Retina (tissue), 1 donor: ENCODE measurements around the gene RBM19.

ENCODE experiments used
- DNase-seq: peaks from one replicate; pipeline ENCODE4 v3.0.0-alpha.2; 2016

The RBM19 gene

DNA sequence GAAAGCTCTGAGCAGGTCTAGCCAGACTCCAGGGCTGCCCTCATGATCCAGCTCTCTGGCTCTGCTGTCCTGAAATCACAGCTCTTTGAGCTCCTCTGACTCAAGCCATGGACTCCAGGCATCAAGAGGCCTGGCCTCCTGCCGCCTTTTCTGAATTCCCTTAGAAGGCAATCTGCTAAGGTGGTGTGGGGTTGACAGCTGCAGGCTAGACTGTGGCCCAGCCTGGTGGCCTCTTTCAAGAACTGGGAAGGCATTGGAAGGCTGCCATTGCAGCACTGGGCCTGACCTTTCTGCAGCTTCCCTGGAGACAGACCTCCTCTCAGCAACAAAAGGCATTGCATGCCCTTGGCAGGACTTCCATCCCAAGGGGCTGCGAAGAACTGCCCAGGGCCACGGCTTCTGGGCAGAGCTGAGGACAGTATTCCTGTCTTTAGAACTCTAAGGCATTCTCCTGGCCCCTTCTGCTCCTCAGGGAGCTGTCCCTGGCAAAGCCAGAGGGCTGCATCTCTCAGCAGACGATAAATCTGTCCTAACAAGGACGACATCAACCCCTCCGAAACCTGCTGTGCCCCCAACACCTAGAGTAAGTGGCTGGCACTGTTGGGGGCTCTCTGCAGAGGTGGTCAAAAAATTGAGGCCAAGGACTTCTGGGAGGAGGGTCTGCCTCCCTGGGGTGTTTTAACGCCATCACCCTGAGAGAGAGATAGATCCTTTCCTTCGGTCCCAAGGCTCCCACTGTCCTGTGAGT is 115.6 kb downstream of the RBM19 start:
- no peak for DNase-seq

DNA sequence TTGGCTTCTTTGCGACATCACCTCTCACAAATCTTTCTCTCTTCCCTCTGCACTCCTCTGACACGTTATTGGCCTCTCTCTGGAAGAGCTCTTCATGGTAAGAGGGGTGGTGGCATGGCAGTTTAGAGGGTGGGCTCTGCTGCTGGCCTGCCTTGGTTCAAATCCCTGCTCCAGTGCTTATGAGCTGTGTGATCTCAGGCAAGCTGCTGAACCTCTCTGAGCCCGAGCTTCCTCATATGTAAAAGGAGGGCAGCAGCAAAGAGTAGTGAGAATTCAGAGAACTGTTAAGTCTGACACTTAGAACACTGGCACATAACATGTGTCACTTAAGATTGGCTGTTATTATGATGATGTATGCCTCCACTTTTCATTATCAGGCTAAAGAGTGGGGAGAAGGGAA is 118.3 kb downstream of the RBM19 start:
- DNase-seq = no peak

DNA sequence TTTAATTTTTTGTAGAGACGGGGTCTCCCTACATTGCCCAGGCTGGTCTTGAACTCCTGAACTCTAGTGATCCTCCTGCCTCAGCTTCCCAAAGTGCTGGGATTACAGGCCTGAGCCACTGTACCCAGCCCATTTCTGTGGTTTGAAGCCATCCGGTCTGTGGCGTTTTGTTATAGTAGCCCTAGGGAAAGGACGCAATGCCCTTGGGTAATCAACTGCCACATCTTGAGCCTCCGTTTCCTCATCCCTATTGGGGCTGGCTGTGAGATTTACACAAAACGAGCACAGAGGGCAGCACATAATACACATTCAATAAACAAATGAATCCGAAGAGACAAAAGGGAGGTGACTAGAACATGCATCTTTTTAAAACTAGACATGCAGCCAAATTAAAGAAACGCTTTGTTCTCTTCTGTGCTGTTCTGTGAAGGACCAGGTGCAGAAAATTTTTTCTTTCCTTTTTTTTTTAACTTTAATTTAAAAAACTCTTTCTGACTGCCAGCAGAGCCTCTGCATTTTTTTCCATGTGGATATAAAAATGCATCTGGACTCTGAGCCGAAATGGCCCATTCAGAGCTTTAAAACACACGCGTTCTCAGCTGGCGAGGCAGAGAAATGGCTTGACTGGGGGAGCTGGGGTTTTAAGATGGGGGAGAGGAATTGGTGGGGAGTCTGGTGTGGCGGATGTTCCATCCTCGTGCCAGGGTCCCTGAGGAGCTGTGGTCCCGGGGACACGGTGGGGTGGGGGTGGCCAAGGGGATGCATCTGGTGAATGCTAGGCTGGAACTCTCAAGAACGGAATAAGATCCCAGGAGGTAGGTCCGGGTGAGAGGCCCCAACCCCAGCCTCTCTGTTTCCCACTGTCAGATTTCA is 119.0 kb downstream of the RBM19 start:
- DNase-seq = no peak

DNA sequence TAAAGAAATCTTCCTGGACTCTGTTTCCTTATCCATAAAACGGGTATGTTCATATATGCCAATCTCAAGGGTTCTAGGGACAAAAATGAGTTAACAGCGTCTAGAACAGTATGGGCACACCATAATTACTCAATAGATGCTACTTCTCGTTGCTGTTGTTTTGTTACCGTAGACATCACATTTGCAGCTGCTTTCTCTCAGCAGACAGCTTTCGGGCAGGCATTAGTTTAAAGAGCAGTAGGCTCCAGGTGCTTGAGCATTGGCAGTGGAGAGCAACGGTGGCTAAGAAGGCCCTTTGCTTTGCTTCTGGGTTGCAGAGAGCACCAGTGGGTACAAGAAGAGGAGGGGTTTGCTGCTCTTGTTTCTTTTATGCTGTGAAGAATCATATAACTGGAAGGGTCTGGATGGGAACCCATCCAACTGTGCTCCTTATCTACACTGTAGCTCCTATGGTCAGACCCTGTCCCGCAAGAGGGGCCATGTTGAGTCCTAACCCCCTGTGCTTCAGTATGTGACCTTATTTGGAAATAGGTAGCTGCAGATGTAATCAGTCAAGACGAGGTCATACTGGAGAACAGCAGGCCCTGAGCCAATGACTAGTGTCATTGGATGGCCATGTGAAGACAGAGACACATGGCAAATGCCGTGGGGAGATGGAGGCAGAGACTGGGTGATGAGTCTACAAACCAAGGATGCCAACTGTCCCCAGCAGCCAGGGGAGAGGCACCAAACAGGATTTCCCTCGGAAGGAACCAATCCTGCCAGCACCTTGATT is 120.0 kb downstream of the RBM19 start:
- no peak for DNase-seq

DNA sequence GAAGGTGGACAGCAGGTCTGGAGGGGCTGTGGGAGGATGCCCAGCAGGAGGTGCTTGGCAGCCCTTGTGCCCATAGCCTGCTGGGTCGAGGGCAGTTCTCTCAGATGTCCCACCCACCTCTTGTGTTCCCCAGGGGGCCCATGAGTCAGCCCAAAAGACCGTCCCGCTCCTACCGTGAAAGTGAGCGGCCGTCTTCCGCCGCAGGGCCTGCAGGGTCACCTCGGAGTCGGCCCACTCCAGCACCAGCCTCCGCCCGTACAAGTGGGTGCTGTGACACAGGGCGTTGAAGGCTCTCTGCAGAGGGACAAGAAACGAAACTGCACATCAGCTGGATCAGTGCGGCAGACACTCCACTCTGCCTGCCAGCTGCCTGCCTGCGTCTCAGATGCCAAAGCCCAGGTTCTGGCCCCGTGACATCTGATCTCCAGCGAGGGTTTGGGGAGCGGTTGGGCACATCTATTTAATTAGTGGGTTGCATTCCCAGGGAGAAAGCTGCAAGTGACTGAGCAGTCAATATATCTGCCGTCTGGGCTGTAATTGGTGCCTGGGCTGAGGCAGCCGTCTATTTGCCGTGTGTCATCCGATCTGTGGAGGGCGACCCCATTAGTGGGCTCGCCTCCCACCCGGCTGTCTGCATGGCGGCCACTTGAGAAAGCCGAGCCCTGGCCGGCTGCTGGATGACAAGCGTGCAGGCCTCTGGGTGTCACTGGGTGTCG is 121.5 kb downstream of the RBM19 start:
- no peak for DNase-seq

DNA sequence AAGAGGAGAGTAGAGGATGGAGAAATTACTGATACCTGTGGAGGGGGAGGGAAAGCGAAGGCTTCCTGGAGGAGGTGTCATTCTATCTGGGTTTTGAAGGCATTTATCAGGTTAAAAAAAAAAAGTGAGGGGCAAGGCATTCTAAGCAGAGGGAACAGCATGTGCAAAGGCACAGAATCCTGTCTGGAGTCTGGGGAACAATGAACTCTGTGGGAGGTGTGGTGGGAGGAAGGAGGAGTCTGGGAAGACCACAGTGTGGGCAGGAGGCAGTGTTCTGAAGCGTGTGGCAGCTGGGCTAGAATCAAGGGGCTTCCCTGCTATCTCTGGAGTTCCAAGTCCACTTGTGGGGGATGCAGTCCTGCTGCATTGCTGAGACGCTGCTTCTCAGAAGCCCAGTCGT is 123.4 kb downstream of the RBM19 start:
- no peak for DNase-seq

DNA sequence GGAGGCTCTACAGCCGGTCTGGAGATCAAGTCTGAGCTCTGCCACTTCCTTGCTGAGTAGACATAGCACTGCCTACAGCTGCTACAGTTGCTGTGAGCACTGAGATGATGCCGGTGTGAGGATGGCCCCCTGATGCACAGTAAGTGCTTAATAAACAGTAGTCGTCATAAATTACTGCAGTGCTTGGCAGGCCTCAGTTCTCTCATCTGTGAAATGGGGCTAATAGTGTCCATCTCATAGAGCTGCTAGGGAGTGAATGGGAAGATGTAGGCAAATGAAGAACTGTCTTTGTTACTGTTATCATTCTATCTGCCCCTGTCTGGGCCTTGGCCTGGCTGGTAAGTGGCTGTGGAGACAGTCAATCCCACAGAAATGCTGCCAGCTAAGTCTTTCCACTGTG is 124.3 kb downstream of the RBM19 start:
- DNase-seq = no peak

DNA sequence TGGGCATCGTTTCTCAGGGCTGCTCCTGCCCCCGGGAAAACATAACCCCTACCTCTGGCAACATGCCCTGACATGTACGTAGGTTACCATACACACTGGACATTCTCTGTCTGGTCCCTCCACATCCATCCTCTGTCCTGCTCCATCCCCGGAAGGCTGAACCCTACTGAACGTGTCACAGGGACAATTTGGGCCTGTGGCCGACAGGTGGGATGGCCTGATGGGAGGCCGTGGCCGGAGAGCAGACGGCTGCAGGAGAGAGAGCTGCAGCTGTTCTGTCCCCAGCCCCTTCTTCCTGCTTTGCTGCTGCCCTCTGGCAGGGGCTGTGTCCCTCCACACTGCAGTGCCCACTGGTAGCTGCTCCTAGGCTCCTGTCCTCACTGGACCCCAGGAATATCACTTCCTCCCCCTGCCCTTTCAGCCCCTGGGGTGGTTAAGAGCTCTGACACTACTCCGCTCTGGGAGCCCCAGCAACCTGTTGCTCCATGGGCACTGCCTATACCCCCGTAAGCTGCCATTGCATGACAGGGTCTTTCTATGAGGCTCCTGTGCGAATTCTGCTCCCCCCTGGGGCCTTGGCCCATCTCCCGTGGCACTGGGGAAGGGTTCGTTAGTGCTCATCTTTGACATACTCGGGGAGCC is 125.6 kb downstream of the RBM19 start:
- DNase-seq = no peak

DNA sequence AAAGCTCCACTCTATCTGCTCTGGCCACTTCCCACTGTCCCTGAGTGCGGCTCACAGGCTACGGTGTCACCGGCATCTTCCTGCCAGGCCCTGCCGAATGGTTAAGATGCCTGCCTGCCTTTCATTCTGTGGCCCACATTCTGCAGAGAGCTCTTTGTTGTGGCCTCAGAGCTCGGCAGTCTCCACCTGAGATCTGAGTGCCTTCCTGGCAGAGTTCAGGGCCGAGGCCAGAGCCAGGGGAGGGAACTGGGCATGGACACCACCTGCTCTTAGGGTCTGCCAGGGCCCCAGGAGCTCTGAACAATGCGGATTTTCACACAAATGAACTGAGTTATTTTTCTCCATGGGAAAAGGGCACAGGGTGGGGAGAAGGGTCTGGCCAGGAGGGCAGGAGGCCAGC is 127.2 kb downstream of the RBM19 start:
- DNase-seq = no peak

DNA sequence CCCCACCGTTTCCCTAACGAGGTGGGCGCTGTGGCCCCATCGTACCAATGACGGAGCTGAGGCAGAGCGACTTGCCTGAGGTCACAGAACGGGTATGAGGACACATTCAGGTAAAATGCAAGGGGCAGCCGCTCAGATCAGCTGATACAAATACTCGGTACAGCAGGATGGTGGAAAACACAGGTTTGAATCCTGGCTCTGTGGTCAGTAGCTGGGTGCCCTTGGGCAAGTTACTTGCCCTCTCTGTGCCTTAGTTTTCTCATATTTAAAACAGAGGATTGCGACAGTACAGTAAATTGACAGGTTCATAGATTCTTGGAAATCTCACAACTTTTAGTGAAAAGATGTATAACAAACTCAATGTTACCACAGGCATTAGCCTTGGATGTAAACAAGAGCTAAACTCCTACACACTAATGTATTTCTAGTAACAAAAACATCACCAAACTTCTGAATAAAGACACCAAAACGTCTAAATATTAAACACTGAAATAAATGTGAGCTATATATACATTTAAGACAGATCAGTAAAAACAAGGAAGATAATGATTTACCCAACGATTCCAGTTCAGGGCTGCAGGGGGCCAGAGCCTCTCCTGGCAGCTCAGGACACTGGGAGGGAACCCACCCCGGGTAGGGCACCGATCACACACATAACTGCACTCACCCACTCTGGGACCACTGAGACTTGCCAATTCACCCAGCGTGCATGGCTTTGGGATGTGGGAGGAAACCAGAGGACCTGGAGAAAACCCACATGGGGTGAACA is 128.4 kb downstream of the RBM19 start:
- DNase-seq = no peak

DNA sequence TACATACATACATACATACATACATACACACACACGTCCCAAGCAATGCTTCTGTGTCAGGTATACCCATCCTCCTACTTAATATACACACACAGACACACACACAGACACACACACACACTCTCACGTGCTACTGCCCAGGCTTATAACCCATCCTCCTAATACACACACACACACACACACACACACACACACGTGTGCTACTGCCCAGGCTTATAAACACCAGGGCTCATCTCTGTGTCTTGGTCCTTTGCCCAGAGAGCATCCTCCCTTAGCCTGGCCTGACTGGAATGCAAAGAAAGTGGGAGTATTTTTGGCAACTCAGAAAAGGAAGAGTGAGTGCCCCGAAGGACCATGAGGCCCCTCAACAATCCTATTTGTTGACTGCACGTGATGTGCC is 129.0 kb downstream of the RBM19 start:
- DNase-seq = no peak

DNA sequence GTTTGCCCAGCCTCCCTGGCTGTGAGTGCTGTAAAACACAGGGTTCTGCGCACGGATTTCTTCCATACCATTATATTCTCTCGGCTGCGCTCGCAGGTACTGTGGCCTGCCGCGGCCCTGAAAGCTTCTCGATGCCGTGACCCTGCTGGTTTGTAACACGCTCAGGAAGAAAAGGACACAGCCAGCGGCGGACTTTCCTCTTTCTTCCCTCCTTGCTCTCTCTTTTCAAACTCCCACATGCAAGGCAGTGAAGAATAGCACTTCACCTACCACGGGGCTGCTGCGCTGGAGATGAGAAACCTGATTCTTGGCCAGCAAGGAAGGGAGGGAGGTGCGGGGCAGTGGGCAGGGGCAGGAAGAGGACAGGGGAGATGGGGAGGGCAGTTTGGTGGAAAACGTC is 130.2 kb downstream of the RBM19 start:
- no peak for DNase-seq

DNA sequence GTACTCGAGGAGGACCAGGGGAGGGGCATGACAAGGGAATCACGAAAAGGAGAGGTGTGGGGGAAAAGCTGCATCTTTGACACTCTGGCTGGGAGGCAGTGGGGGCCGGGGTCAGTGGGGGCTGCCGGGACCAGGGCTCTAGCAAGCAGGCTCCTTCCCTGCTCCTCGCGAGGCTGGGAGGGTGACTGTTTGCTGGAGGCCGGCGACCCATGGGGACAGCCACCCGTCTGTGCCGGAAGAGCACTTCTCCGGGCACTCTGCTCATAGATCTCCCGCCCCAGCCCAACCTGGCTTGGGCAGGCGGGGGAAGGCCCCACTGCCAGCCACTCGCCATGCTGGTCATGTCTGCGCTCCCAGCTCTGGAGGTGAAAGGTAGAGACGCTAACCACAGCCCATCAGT is 130.7 kb downstream of the RBM19 start:
- DNase-seq = no peak

DNA sequence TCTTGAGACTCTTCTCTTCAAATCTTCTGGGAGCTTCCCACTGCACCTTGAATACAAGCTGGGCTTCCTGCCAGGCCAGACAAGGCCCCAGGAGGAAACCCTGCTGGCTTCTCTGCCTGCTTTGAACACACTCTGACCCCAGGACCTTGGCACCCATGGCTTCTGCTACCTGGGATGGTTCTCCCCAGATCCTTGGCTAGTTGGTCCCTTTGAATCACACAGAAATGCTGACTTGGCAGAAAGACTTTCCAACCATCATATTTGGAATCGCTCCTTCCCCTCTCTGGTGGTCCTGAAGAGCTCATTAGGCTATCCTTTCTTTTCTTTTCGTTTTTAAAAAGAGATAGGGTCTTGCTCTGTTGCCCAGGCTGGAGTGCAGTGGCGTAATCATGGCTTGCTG is 132.7 kb downstream of the RBM19 start:
- no peak for DNase-seq

DNA sequence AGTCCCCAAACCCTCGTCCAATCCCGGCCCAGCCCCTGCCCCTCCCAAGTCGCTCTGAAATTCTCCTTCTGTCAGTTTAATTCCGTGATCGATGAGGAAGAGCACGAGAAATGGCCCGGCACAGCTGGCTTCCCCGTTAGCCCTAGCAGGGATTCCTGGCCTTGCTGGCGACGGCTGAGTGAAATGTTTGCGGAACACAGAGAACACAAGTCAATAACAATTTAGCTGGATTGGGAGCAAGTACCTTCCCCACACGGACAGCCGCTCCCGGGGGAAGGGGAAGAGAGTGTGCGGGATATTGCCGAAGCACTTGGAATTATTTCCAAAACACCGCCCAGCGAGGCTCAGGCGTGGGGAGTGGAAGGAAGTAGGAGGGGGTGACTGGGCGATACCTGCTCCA is 134.6 kb downstream of the RBM19 start:
- peak; percentile 75 for DNase-seq

DNA sequence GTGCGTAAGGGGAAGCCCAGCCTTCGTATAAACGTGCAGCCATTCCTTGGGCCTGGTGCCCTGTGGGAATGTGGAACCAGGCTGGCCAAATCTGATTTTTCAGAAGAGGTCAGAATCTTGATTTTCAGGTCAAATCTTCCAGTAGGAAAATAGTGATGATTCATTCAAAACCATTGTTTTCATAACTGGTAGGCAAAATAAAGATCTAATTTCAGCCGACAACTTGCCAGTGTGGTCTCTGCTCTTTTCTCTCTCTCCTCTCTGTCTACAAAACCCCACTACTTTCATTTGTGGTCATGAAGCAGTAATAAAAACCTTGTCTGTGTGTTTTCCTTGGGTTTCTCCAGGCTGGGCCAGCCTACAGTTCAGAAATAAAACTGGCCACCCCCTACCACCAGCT is 135.1 kb downstream of the RBM19 start:
- DNase-seq = no peak

DNA sequence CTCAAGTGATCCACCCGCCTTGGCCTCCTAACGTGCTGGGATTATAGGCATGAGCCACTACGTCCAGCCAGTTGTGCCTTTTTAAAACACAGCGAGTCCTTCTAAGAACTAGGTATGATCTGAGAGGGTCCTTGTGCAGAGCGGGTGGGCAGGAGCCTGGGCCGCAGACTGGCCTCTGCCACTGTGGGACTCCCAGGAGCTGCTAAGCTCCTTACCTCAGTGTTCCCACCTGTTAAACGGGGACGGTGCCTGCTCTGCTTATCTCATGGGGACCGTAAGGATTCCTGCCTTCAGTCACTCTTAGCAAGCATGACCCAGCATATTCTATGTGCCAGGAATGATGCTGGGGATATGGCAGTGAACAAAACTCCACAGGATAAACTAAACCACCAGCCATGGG is 136.9 kb downstream of the RBM19 start:
- DNase-seq = no peak

DNA sequence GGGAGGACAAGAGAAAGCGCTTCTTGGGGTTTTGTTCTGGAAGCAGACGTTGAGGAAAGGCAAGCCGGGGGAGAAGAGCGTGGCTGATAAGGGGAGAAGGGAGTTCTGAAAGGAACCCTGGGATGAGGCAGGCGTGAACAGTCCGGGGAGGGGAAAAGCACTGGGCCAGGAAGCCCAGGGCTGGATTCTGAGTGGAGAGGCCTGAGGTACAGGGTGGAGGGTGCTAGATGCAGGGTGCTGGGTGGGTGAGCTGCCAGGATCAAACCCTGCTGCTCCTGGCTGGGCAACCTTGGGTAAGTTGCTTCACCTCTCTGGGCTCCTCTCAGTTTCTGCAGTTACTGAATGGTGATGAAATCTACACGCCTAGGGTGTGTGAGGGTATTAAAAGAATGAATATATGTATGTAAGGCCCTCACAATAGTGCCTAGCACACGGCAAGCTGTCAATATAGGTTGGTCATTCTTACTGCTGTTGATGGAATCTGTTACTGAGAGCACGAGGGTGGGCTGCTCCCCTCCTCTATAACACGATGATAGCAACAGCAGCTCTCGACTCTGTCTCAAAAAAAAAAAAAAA is 138.5 kb downstream of the RBM19 start:
- no peak for DNase-seq

DNA sequence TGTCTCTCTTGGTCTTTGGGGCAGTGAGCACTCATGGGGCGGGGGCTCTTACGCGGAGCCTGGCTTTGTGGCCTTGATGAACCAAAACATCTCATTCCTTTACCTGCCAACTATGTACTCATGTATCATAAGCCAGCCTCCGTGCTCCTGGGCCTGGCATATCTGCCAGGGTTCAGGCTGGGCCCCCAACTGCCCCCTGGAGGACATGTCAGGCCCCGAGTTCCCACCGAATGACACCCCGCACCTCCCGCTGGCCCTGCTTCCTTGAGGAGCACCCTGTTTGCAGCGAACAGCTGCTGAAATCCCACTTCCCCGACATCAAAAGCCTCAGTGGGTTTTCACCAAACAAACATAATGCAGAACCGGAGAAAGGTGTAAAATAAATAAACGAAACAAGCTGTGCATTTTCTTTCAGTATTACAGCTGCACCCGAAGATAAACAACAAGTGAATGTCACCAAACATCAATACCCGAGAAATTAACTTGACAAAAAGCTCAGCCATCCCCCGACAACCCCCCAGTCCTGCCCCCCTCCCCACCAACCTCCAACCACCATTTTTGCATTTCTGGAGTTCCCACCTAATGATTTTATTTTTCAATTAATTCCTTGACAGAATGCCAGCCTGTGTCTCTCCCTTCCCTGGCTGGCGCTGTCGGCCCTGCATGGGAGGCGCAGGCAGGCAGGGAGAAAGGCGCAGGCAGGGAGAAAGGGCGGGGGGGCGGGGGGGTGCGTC is 139.2 kb downstream of the RBM19 start:
- DNase-seq = no peak

DNA sequence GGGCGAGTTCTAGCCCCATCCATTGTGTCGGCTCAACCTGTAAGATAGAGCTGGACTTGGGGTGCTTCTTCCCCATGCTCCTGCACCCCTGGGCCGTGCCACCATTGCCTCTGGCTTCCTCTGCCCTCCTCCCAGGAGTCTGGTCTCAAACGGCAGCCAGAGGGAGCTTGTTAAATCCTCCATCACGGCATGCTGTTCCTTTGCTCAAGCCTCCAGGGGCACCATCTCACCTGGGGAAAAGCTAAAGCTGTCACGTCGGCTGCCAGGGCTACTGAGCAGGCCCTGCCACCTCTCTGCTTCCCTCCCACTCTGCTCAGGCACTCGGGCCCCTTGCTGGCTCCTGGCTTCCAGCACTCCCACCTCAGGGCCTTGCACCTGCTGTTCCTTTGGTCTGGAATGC is 140.4 kb downstream of the RBM19 start:
- no peak for DNase-seq

DNA sequence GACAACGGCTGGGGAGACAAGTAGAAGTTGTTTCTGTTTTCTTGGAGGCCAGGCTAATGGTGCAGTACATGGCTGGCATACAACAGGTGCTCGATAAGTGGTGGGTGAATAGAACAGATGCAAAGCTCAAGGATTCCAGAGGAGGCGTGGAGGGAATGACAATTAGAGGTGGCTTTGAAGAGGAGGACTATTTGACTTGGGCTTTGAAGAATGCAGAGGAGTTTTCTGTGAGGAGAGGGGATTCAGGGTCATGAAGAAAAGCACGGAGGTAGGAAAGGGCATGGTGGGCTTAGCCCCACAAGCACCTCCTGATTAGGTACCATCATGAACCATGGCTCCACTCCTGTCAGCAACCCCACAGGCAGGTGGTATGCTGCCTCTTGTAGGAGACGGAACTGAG is 142.3 kb downstream of the RBM19 start:
- DNase-seq = no peak
